GM19452 (cell line): ENCODE data around the gene SPOCK2.
"Not testable (repeated sequence)": the region's sequence is repeated elsewhere in the genome, so short reads cannot be mapped to it uniquely, and the experiment has no call there.

Experiments used
- ATAC-seq: cut with Tn5 transposase; IDR thresholded peaks from one replicate; pipeline ENCODE4 v1.9.1; 2021; ENCODE audit not compliant: unreplicated experiment

SPOCK2 gene

GRCh38 chr10:72108830-72109635, 20.7 kb upstream of the SPOCK2 start:
- no peak for ATAC-seq

GRCh38 chr10:72108004-72108370, 19.6 kb upstream of the SPOCK2 start:
- ATAC-seq = not testable (repeated sequence)

DNA sequence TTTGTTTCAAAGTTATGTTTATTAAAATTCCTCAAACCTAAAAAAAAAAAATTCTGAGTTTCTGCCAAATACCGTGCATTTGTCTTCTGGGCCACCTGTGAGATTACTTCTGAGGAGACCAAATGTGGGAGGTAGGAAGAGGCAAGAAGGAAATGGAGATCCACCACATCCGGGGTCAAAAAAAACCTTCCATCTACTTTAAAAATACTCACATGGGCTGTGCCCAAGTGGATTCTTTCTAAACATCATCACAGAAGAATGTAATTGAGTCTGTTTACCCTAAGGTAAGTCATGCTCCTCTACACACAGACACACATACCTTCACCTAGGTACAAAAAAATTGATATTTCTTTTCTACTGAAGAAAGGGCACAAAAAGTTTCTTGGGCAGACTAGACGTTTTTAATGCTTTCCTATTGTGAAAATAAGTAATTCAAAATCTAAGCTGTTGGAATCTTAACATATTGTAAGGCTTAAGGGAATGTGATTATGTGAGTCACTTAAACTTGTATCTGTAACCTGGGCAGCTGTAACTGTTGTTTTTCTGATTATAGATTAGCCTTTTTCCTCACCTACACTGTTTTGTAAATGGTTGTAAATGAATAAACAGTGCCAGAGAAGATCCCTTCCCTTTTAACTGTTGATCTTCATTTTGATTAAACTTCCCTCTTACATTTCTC, 19.1 kb upstream of the SPOCK2 start:
- ATAC-seq = no peak

- ATAC-seq = no peak
Measured at GRCh38 chr10:72106896-72107295, 18.5 kb upstream of the SPOCK2 start.

DNA sequence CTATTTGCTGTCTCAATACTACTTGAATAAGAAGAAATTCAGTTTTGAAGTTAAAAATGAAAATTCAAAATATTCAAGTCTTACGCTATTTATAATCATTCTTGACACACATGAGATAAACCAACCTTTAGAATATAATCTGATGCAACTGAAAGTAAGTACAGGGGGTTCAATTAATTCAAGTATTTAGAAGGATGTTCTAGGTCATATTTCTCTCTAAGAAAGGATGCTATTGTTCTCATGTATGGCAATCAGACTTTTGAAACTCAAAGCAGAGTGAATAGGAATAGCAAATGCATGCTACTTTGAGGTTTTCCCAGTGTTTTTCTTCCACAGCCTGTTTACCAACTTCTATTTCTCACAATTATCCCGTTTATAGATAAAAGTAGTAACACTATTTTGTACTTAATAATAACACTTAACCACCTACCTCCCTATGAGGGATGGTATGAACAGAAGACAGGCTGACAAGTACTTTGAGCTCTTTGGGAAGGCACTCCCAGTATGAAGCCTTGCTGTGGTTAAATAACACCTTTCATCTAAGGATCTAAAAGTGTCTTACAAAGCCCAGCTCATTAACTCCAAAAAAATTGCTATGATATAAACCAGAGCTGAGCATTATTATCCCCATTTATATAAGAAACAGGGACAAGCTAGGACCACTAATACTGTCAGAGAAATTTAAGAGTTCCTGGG, 18.0 kb upstream of the SPOCK2 start:
- no peak for ATAC-seq

DNA sequence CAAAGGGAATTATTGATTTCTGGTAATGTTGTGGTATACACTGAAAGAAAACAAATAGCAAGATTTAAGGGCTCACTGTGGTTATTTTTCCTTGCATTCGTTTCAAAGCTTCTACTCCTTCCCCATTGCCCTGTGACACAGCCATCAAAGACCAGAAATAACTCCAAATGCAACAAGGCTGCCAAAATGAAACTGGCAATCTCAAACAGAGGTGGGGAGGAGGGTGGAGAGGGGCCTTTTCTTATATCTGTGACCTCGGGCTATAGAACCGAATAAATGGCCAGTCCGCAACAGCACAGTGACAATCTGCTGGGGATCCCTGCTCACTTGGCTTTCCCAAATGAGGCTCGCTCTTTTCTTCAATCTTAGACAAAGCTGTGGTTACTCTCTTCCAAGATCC, 17.4 kb upstream of the SPOCK2 start:
- no peak for ATAC-seq

DNA sequence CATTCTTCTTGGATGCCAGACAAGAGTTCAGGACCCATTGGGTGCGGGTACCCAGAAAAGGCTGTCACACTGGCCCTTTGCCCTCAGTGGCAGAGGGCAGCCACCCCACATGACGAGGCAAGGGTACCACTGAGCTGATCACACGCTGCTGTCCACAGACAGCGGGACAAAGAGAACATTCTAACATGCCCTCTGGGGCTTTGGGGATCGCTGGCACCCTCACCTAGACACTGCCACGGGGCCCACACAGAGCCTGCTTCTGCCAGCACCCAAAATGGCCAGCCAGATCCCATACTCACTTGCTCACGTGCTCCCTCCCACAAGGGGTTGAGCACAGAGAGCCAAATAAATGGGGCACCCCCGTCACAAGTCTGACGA, 16.7 kb upstream of the SPOCK2 start:
- no peak for ATAC-seq

- ATAC-seq = no peak
Measured at GRCh38 chr10:72104472-72105097, 16.2 kb upstream of the SPOCK2 start.

DNA sequence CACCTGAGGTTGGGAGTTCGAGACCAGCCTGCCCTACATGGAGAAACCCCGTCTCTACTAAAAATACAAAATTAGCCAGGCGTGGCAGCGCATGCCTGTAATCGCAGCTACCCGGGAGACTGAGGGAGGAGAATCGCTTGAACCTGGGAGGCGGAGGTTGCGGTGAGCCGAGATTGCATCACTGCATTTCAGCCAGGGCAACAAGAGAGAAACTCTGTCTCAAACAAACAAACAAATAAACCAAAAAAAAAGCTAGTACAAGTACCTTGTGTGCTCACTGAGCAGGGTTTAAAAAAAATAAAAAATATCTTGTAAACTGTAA, 11.2 kb upstream of the SPOCK2 start:
- ATAC-seq = no peak

DNA sequence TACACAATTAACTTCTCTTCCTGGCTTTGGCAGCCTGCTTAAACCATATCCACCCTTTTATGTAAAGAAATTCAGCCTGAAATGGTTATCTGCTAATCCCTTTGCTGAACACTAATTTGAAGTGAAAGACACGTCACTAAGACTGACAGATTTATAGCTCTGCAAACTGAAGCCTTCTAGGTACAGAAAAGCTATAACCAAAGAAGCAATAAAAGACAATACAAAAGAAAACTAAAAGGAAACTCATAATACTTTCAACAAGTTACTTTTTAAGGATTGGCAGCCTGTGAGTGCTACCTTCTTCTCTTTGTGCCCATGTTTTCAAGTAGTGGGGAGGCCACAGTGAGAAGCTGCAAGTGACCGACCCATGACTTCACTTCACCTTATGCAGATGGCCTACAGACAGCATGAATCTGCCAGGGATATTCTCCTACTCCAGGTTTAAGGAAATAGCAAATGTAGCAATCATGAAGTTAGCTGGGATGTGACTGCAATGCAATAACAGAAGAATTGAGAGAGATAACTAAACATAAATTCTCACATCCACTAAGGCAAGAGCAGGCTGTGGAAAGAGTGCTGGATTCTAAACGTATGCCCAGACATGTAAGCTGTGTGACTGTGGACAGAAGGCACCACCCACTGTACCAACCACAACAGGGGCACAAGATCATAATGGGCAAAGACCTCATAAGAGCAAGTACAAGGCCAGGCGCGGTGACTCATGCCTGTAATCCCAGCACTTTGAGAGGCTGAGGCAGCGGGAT, 10.7 kb upstream of the SPOCK2 start:
- ATAC-seq = no peak

GRCh38 chr10:72098301-72098835, 10.0 kb upstream of the SPOCK2 start:
- no peak for ATAC-seq

DNA sequence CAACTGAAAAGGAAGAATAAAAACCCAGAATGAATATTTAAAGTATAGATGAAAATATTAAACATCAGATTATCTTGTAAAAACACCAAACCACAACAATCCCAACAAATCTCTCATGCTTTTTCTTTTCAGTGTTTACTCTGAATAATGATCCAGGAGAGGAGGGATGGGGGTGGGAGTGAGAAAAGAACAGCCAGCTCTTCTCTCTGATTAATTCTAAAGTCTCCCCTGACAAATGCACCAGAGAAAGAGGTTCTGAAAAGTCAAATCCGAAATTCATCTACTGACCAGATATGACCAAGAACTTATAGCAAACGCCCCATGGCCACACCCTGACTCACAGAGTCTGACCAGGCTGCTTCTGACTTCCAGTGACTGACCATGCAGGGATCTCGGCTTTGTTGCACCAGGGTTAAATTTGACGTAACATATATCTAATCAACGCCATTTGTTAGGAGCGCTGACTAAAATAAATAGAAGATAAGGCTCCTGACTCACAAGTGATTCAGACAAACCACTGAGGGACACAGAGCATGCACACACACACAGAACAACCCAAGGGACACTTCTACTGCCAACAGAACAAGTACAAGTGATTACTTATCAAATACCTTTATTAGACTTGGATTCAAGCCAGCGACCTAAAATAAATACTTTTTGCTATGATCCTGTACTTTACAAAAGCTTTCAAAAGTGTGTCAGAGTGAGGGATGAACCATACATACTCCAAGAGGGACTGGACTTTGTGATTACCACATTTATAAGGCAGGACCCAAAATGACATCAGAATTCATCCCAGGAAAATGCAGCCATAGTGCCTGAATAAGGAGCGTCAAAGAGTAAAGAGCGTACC, 9.3 kb upstream of the SPOCK2 start:
- no peak for ATAC-seq

DNA sequence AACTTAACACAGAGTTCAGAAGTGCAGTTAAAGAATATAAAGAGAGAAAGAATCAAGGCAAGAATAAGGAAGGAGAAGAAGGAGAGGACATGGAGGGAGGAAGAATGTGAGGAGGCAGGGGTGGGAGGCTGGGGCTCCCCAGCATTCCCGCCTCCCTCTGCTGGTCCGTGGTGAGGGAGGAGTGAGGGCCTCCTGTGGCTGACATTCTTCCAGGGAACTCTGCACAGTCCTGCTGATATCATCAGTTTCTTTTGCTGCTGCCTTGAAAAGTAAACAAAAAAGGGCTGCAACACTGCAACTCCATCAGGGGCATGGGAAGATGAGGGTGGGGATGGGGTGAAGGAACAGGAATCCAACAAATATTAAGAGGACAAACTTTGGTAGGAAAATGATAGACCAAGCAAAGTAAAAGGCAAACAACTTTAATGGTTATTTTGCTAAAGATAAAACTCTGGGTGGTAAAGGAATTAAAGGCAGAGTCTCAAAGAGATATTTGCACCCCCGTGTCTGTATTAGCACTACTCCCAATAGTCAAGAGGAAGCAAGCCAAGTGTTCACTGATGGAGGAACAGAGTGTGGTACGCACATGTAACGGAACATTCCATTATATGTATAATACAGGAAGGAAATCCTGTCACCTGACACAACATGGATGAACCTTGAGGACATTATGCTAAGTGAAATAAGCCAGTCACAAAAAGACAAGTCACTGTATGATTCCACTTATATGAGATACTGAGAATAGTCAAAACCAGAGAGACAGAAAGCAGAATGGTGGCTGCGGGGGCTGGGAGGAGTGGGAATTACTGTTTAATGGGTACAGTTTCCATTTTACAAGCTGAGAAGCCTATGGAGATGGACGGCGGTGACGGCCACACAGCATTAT, 8.0 kb upstream of the SPOCK2 start:
- ATAC-seq = no peak

DNA sequence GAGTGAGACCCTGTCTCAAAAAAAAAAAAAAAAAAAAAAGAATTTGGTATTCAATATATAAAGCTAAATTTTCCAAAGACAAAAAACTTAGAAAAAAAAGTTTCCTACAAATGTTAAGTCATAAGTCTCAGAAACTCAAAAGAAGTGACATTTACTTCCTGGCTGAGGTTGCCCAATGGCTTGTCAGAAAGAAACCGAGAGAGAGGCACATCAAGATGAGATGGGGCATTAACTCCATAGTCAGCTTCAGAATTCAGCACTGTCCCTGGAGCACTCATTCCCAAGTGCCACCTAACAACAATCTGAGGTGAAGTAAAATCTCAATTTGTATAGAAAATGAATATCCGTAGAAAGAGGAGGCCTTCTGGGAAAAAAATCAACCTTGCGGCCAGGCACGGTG, 6.8 kb upstream of the SPOCK2 start:
- no peak for ATAC-seq

GRCh38 chr10:72094574-72094973, 6.2 kb upstream of the SPOCK2 start:
- ATAC-seq = no peak

GRCh38 chr10:72093450-72093849, 5.1 kb upstream of the SPOCK2 start:
- ATAC-seq = no peak

DNA sequence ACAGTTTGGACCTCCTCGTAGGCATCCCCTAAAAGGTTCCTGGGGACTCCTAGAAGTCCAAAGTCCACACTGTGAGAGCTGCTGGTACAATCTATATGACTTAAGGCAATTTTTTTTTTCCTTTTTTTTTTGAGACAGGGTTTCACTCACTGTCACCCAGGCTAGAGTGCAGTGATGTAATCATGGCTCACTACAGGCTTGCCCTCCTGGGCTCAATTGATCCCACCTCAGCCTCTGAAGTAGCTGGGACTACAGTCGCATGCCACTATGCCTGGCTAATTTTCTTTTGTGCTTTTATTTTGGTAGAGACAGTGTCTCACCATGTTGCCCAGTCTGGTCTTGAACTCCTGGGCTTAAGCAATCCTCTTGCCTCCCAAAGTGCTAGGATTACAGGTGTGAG, 4.6 kb upstream of the SPOCK2 start:
- no peak for ATAC-seq

GRCh38 chr10:72092171-72092924, 4.0 kb upstream of the SPOCK2 start:
- no peak for ATAC-seq
